H9 (cell line): ENCODE data around the gene LRRK1. TPM values are rescaled to one million over a fixed set of nuclear protein-coding genes. Genes with fewer than 3 reads are reported as not detected.
A peak's percentile ranks its signal among the peaks of the same experiment; 100 is the strongest.

Source experiments
- DNase-seq: peaks from one replicate; pipeline ENCODE4 v3.0.0-alpha.2; 2017
- H2AFZ ChIP-seq: one replicate; pipeline ENCODE4 v1.6.1; 2013; ENCODE audit warnings: mild to moderate bottlenecking, low read length, control low read depth, moderate library complexity
- H2AK5ac ChIP-seq: 2 replicates; pipeline ENCODE4 v1.6.1; 2013; ENCODE audit warnings: low read length, control low read depth, mixed read lengths; ENCODE audit not compliant: insufficient read length
- H2BK120ac ChIP-seq: one replicate; pipeline ENCODE4 v1.6.1; 2013; ENCODE audit warnings: low read depth, mild to moderate bottlenecking, low read length, control low read depth, inconsistent platforms; ENCODE audit not compliant: poor library complexity, severe bottlenecking
- H2BK12ac ChIP-seq: 2 replicates; pipeline ENCODE4 v1.6.1; 2013; ENCODE audit warnings: low read length, control low read depth, mixed read lengths, low read depth; ENCODE audit not compliant: insufficient read length
- H2BK15ac ChIP-seq: 2 replicates; pipeline ENCODE4 v1.6.1; 2013; ENCODE audit warnings: low read depth, low read length, control low read depth
- H2BK20ac ChIP-seq: one replicate; pipeline ENCODE4 v1.6.1; 2013; ENCODE audit warnings: low read depth, mild to moderate bottlenecking, low read length, control low read depth, inconsistent platforms; ENCODE audit not compliant: poor library complexity, severe bottlenecking
- H2BK5ac ChIP-seq: 2 replicates; pipeline ENCODE4 v1.6.1; 2013; ENCODE audit warnings: low read length, control low read depth, mixed read lengths; ENCODE audit not compliant: insufficient read length
- H3K14ac ChIP-seq: 2 replicates; pipeline ENCODE4 v1.6.1; 2013; ENCODE audit warnings: low read length, control low read depth; ENCODE audit not compliant: insufficient read depth
- H3K18ac ChIP-seq: 2 replicates; pipeline ENCODE4 v1.6.1; 2013; ENCODE audit warnings: low read depth, mild to moderate bottlenecking, mixed read lengths, low read length, control low read depth; ENCODE audit not compliant: insufficient read length
- H3K23ac ChIP-seq: 2 replicates; pipeline ENCODE4 v1.6.1; 2013; ENCODE audit warnings: low read length, control low read depth, mixed read lengths, low read depth; ENCODE audit not compliant: insufficient read length
- H3K23me2 ChIP-seq: 2 replicates; pipeline ENCODE4 v1.6.1; 2013; ENCODE audit warnings: low read depth, mild to moderate bottlenecking, mixed read lengths, low read length, control low read depth; ENCODE audit not compliant: insufficient read length, poor library complexity, severe bottlenecking
- H3K27ac ChIP-seq: 2 replicates; pipeline ENCODE4 v1.5.1; 2013; ENCODE audit warnings: low read length, control low read depth, mixed read lengths, low read depth; ENCODE audit not compliant: insufficient read length
- H3K27me3 ChIP-seq: 2 replicates; pipeline ENCODE4 v1.6.1; 2013; ENCODE audit warnings: low read length, control low read depth, inconsistent platforms; ENCODE audit not compliant: insufficient read depth
- H3K4ac ChIP-seq: 2 replicates; pipeline ENCODE4 v1.6.1; 2013; ENCODE audit warnings: low read depth, mild to moderate bottlenecking, control low read depth, inconsistent platforms, low read length, moderate library complexity
- H3K4me1 ChIP-seq: 2 replicates; pipeline ENCODE4 v1.6.1; 2013; ENCODE audit warnings: low read length, control low read depth, inconsistent platforms; ENCODE audit not compliant: insufficient read depth
- H3K4me2 ChIP-seq: 2 replicates; pipeline ENCODE4 v1.6.1; 2013; ENCODE audit warnings: low read length, control low read depth, mixed read lengths; ENCODE audit not compliant: insufficient read length, insufficient read depth
- H3K56ac ChIP-seq: 2 replicates; pipeline ENCODE4 v1.6.1; 2013; ENCODE audit warnings: low read depth, mild to moderate bottlenecking, mixed read lengths, low read length, control low read depth; ENCODE audit not compliant: insufficient read length
- H3K79me1 ChIP-seq: 2 replicates; pipeline ENCODE4 v1.6.1; 2013; ENCODE audit warnings: low read depth, mild to moderate bottlenecking, moderate library complexity, low read length, control low read depth, inconsistent platforms; ENCODE audit not compliant: insufficient read depth, poor library complexity, severe bottlenecking
- H3K79me2 ChIP-seq: 2 replicates; pipeline ENCODE4 v1.6.1; 2013; ENCODE audit warnings: low read length, control low read depth, inconsistent platforms; ENCODE audit not compliant: insufficient read depth
- H3K9ac ChIP-seq: 2 replicates; pipeline ENCODE4 v1.6.1; 2013; ENCODE audit warnings: low read length, control low read depth, mixed read lengths; ENCODE audit not compliant: insufficient read length; ENCODE audit errors: extremely low read depth
- H3K9me3 ChIP-seq: one replicate; pipeline ENCODE4 v1.6.1; 2013; ENCODE audit warnings: low read depth, low read length, inconsistent platforms; ENCODE audit not compliant: control insufficient read depth
- H3T11ph ChIP-seq: one replicate; pipeline ENCODE4 v1.6.1; 2013; ENCODE audit warnings: mild to moderate bottlenecking, low read length, control low read depth, inconsistent platforms
- H4K20me1 ChIP-seq: one replicate; pipeline ENCODE4 v1.6.1; 2013; ENCODE audit not compliant: control insufficient read depth, insufficient read length, insufficient read depth
- H4K5ac ChIP-seq: 2 replicates; pipeline ENCODE4 v1.6.1; 2013; ENCODE audit warnings: low read depth, mild to moderate bottlenecking, mixed read lengths, low read length, control low read depth; ENCODE audit not compliant: insufficient read length
- H4K8ac ChIP-seq: replicated peaks from 2 replicates; pipeline ENCODE4 v1.6.1; 2013; ENCODE audit warnings: low read length, control low read depth, mixed read lengths, low read depth; ENCODE audit not compliant: insufficient read length
- H4K91ac ChIP-seq: 2 replicates; pipeline ENCODE4 v1.6.1; 2013; ENCODE audit warnings: low read depth, mild to moderate bottlenecking, moderate library complexity, mixed read lengths, low read length, control low read depth; ENCODE audit not compliant: insufficient read length
- H3K27ac Mint-ChIP-seq, 3 experiments: 2 replicates in 2 of 3; 3 replicates in 1 of 3; pipeline ENCODE4 v1.8.0; 2020 to 2021; ENCODE audit warnings: mixed read lengths in 3 of 3, mild to moderate bottlenecking in 1 of 3, moderate library complexity in 1 of 3
- H3K27me3 Mint-ChIP-seq: 2 replicates; pipeline ENCODE4 v1.8.0; 2021; ENCODE audit warnings: low read depth, mild to moderate bottlenecking, moderate library complexity, mixed read lengths
- H3K36me3 Mint-ChIP-seq, 3 experiments: 2 replicates in 2 of 3; 3 replicates in 1 of 3; pipeline ENCODE4 v1.8.0; 2020 to 2021; ENCODE audit warnings: low read depth in 3 of 3, mixed read lengths in 3 of 3; ENCODE audit not compliant: insufficient read depth in 1 of 3
- H3K4me1 Mint-ChIP-seq, 2 experiments: 2 replicates each; pipeline ENCODE4 v1.8.0; 2020; ENCODE audit warnings: mixed read lengths in 2 of 2
- H3K4me3 Mint-ChIP-seq, 2 experiments: 2 replicates in 1 of 2; 3 replicates in 1 of 2; pipeline ENCODE4 v1.8.0; 2020 to 2021; ENCODE audit warnings: mild to moderate bottlenecking in 2 of 2, mixed read lengths in 2 of 2, moderate library complexity in 1 of 2
- H3K9me3 Mint-ChIP-seq, 2 experiments: 2 replicates in 1 of 2; 3 replicates in 1 of 2; pipeline ENCODE4 v1.8.0; 2020; ENCODE audit warnings: mild to moderate bottlenecking in 2 of 2, mixed read lengths in 2 of 2, moderate library complexity in 1 of 2
- CTCF ChIP-seq: fragments of 200-600 bp; sonication (generic); conservative IDR thresholded peaks from 3 replicates; pipeline ENCODE4 v1.8.0; 2021; ENCODE audit warnings: antibody characterized with exemption, mild to moderate bottlenecking
- WGBS: extraction: QIAGEN DNeasy Blood & Tissue Kit; methylation state at CpG from one replicate; pipeline ENCODE4 v1.1.7; 2013; ENCODE audit warnings: missing lambda C conversion rate, low lambda C conversion rate, mixed read lengths; ENCODE audit not compliant: insufficient read length; ENCODE audit errors: extremely low coverage; 5-methylcytosine and 5-hydroxymethylcytosine counted together
- total RNA-seq: library from RNA; stranded (reverse); gene quantifications from 2 replicates; pipeline ENCODE4 v1.2.1, GENCODE V29; 2021

Gene LRRK1
- total RNA-seq, 1 experiment from 2014 or later = 4.0 TPM

- no peaks in the 10 kb centered on the region for H3K9me3 ChIP-seq
- TF ChIP-seq CTCF = no peak
- H4K5ac ChIP-seq = no peak overlapping the region
- no peak overlapping the region for H2BK12ac ChIP-seq
- no peak overlapping the region for H2BK120ac ChIP-seq
- H2BK5ac ChIP-seq = no peak overlapping the region
- no peak overlapping the region for H3K27ac Mint-ChIP-seq
- H3K27me3 ChIP-seq = no peaks in the 10 kb centered on the region
- no peak overlapping the region for H2AK5ac ChIP-seq
- no peaks in the 10 kb centered on the region for H3K79me1 ChIP-seq
- H3T11ph ChIP-seq = no peak overlapping the region
- no peak overlapping the region for H3K9ac ChIP-seq
- peaks cover 28 to 44% of the 10 kb centered on the region in 2 experiments for H3K4me1 Mint-ChIP-seq
- no peak overlapping the region for H2AFZ ChIP-seq
- peaks cover 68% of the 10 kb centered on the region for H3K27me3 Mint-ChIP-seq
- no peaks in the 10 kb centered on the region for H3K36me3 Mint-ChIP-seq
- no peaks in the 10 kb centered on the region for H3K4me1 ChIP-seq
- H3K4me3 Mint-ChIP-seq = peak overlapping the region in 1 of 2 experiments; percentile 63; a peak in 1 of 5 replicates
- no peaks in the 10 kb centered on the region for H3K79me2 ChIP-seq
- no peak overlapping the region for H3K4me2 ChIP-seq
- H3K18ac ChIP-seq = no peak overlapping the region
- no peak overlapping the region for H3K56ac ChIP-seq
- H3K14ac ChIP-seq = no peak overlapping the region
- H3K4ac ChIP-seq = no peak overlapping the region
- H4K20me1 ChIP-seq = no peaks in the 10 kb centered on the region
- H4K8ac ChIP-seq = no peak overlapping the region
- H2BK15ac ChIP-seq = no peak overlapping the region
- no peak overlapping the region for H3K27ac ChIP-seq
- H3K9me3 Mint-ChIP-seq = no peaks in the 10 kb centered on the region; a peak in 1 of 5 replicates
- H3K23me2 ChIP-seq = no peaks in the 10 kb centered on the region
- no CpG with 5 or more reads among the region's 7 CpGs for WGBS
- no peak overlapping the region for H4K91ac ChIP-seq
- DNase-seq = peak; percentile 17
- no peak overlapping the region for H3K23ac ChIP-seq
- H2BK20ac ChIP-seq = no peak overlapping the region
These were observed 127.7 kb downstream of the LRRK1 start for GRCh38 chr15:101046826-101047225.
